Colonic mucosa (tissue), 4 donors: Measurements from ENCODE around the gene SLMAP. TPM values are rescaled to one million over a fixed set of nuclear protein-coding genes. Genes with fewer than 3 reads are reported as not detected.

Source experiments
- DNase-seq: peaks from one replicate; pipeline ENCODE4 v3.0.0-alpha.2; 2020
- H3K27ac ChIP-seq: fragments of 200-600 bp; one replicate; pipeline ENCODE4 v1.8.0; 2021
- H3K27me3 ChIP-seq: fragments of 200-600 bp; one replicate; pipeline ENCODE4 v1.8.0; 2021
- H3K36me3 ChIP-seq: fragments of 200-600 bp; one replicate; pipeline ENCODE4 v1.8.0; 2021
- H3K4me1 ChIP-seq: fragments of 200-600 bp; one replicate; pipeline ENCODE4 v1.8.0; 2021; ENCODE audit warnings: mild to moderate bottlenecking
- H3K4me3 ChIP-seq: fragments of 200-600 bp; one replicate; pipeline ENCODE4 v1.8.0; 2021
- H3K9ac ChIP-seq, 2 donors: one replicate each; pipeline ENCODE4 v1.7.0; 2013; ENCODE audit warnings: control low read depth in 2 of 2, low read depth in 2 of 2, low read length in 2 of 2
- H3K9me3 ChIP-seq: fragments of 200-600 bp; one replicate; pipeline ENCODE4 v1.8.0; 2021
- intact Hi-C: fragments of 100-400 bp; cut with DNase I; formaldehyde crosslinking; loops from one replicate; pipeline ENCODE4 v1.14.1; 2022
- total RNA-seq, 2 donors: library from RNA; stranded (reverse); fragmentation: NEBNext Ultra II Directional in 1 of 2; extraction: Animal tissue kit (Norgen Biotek cat#: 25700) in 1 of 2; gene quantifications; one replicate each; pipeline ENCODE4 v1.2.1, GENCODE V29; 2021
- TF ChIP-seq, protein P1 (sequence below): fragments of 200-600 bp; IDR thresholded peaks from one replicate; pipeline ENCODE4 v1.8.0; 2022; ENCODE audit warnings: antibody characterized with exemption, mild to moderate bottlenecking
- donor health status: healthy.
- donor health status: DM: no; HTN: no; CAD: no.
- donor health status: DM: no; HTN: no; CAD: no.

The SLMAP gene
- total RNA-seq, 2 donors from 2014 or later = 81.1 to 124 TPM

GRCh38 chr3:57933602-57934001 is 177.5 kb downstream of the SLMAP start:
- intact Hi-C loops = no loop called here
- no peaks in the 10 kb centered on the region for H3K9me3 ChIP-seq
- TF ChIP-seq, protein P1, sequence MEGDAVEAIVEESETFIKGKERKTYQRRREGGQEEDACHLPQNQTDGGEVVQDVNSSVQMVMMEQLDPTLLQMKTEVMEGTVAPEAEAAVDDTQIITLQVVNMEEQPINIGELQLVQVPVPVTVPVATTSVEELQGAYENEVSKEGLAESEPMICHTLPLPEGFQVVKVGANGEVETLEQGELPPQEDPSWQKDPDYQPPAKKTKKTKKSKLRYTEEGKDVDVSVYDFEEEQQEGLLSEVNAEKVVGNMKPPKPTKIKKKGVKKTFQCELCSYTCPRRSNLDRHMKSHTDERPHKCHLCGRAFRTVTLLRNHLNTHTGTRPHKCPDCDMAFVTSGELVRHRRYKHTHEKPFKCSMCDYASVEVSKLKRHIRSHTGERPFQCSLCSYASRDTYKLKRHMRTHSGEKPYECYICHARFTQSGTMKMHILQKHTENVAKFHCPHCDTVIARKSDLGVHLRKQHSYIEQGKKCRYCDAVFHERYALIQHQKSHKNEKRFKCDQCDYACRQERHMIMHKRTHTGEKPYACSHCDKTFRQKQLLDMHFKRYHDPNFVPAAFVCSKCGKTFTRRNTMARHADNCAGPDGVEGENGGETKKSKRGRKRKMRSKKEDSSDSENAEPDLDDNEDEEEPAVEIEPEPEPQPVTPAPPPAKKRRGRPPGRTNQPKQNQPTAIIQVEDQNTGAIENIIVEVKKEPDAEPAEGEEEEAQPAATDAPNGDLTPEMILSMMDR = no peak

DNA sequence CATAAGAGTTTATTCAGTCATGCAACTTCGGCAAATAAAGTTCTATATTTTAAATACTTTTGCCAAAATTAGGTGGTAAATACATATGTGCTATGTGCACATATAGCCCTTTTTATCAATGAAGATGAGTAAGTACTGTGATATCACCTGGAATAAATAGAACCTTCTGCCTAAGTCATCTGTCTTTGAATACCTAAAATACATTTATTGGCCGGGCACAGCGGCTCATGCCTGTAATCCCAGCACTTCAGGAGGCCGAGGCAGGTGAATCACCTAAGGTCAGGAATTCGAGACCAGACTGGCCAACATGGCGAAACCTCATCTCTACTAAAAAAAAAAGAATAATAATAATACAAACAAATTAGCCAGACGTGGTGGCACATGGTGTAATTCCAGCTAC is 178.3 kb downstream of the SLMAP start:
- Histone ChIP-seq H3K36me3 (no peaks in the 10 kb centered on the region), H3K9me3 (no peaks in the 10 kb centered on the region), H3K4me3 (no peak overlapping the region), H3K27me3 (no peaks in the 10 kb centered on the region), H3K4me1 (no peaks in the 10 kb centered on the region), H3K9ac (no peak overlapping the region), H3K27ac (no peak overlapping the region)
- intact Hi-C loops = no loop called here
- TF ChIP-seq, protein P1 = no peak
- DNase-seq = no peak

More at GRCh38 chr3:57933602-57934001, 177.5 kb downstream of the SLMAP start:
- Histone ChIP-seq H3K27ac (no peak overlapping the region), H3K36me3 (no peaks in the 10 kb centered on the region), H3K27me3 (no peaks in the 10 kb centered on the region), H3K4me3 (no peak overlapping the region), H3K9ac (no peak overlapping the region), H3K4me1 (no peaks in the 10 kb centered on the region)
- no peak for DNase-seq

DNA sequence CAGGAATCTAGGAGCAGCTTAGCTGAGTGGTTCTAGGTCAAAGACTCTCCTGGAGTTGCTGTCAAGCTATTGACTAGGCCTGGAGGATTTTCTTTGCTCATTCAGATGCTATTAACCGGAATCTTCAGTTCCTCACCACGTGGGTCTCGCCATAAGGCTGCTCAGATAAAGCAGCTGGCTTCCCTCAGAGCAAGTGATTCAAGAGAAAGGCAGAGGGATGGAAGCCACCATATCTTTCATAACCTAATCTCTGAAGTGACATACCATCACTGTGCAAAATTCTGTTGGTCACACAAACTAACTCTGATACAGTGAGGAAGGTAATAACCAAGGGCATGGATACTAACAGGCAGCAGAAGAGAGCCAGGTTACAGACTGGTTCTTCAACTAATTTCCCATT is 179.4 kb downstream of the SLMAP start:
- no peaks in the 10 kb centered on the region for H3K4me1 ChIP-seq
- H3K9ac ChIP-seq = no peak overlapping the region
- TF ChIP-seq, protein P1 = no peak
- no peaks in the 10 kb centered on the region for H3K27me3 ChIP-seq
- H3K4me3 ChIP-seq = no peak overlapping the region
- intact Hi-C loops = no loop called here
- no peak overlapping the region for H3K27ac ChIP-seq
- H3K9me3 ChIP-seq = no peaks in the 10 kb centered on the region
- no peaks in the 10 kb centered on the region for H3K36me3 ChIP-seq
- DNase-seq = no peak

GRCh38 chr3:57937092-57937491 is 181.0 kb downstream of the SLMAP start:
- intact Hi-C loops = no loop called here
- TF ChIP-seq, protein P1 = no peak
- Histone ChIP-seq H3K9me3 (no peaks in the 10 kb centered on the region), H3K27me3 (no peaks in the 10 kb centered on the region), H3K27ac (no peak overlapping the region), H3K36me3 (no peaks in the 10 kb centered on the region), H3K4me1 (no peaks in the 10 kb centered on the region), H3K9ac (no peak overlapping the region), H3K4me3 (no peak overlapping the region)
- no peak for DNase-seq

- no peak for DNase-seq
- H3K27ac ChIP-seq = no peak overlapping the region
- H3K9me3 ChIP-seq = no peaks in the 10 kb centered on the region
- H3K36me3 ChIP-seq = no peaks in the 10 kb centered on the region
- no peak overlapping the region for H3K9ac ChIP-seq
- intact Hi-C loops = no loop called here
- TF ChIP-seq, protein P1 = no peak
- no peaks in the 10 kb centered on the region for H3K4me1 ChIP-seq
- no peaks in the 10 kb centered on the region for H3K27me3 ChIP-seq
- no peak overlapping the region for H3K4me3 ChIP-seq
These were observed 183.7 kb downstream of the SLMAP start for GRCh38 chr3:57939775-57940174.

- H3K4me3 ChIP-seq = no peak overlapping the region
- H3K4me1 ChIP-seq = no peaks in the 10 kb centered on the region
- H3K27me3 ChIP-seq = no peaks in the 10 kb centered on the region
- no peaks in the 10 kb centered on the region for H3K9me3 ChIP-seq
- intact Hi-C loops = no loop called here
- no peak overlapping the region for H3K9ac ChIP-seq
- DNase-seq = no peak
- TF ChIP-seq, protein P1 = no peak
- no peak overlapping the region for H3K27ac ChIP-seq
- no peaks in the 10 kb centered on the region for H3K36me3 ChIP-seq
These were observed 186.3 kb downstream of the SLMAP start for GRCh38 chr3:57942388-57942787.
